ENCODE measurements around the gene P4HA2. TPM values are rescaled to one million over a fixed set of nuclear protein-coding genes. Genes with fewer than 3 reads are reported as not detected.
A peak's percentile ranks its signal among the peaks of the same experiment; 100 is the strongest.

The P4HA2 gene
- total RNA-seq (2021; ENCODE audit: unreplicated experiment) = 25.1 TPM
- polyA plus RNA-seq (2012; ENCODE audit: insufficient read length) = 40.6 TPM
- percentile 50 among the genes with signal in this experiment for Bru-seq, nascent RNA
- percentile 54 among the genes with signal in this experiment for BruChase-seq, experiment 1, labeled RNA remaining after a 2-hour chase
- percentile 54 among the genes with signal in this experiment for BruChase-seq, experiment 2, labeled RNA remaining after a 6-hour chase
- long read RNA-seq, transcript P4HA2-202 (15 exons, 2,313 nt) = major isoform, 41 of 99 reads
- long read RNA-seq, partial matches to known transcripts = 10 of 99 reads
- long read RNA-seq, other reads (novel, unspliced or antisense) = 38 of 99 reads

DNA sequence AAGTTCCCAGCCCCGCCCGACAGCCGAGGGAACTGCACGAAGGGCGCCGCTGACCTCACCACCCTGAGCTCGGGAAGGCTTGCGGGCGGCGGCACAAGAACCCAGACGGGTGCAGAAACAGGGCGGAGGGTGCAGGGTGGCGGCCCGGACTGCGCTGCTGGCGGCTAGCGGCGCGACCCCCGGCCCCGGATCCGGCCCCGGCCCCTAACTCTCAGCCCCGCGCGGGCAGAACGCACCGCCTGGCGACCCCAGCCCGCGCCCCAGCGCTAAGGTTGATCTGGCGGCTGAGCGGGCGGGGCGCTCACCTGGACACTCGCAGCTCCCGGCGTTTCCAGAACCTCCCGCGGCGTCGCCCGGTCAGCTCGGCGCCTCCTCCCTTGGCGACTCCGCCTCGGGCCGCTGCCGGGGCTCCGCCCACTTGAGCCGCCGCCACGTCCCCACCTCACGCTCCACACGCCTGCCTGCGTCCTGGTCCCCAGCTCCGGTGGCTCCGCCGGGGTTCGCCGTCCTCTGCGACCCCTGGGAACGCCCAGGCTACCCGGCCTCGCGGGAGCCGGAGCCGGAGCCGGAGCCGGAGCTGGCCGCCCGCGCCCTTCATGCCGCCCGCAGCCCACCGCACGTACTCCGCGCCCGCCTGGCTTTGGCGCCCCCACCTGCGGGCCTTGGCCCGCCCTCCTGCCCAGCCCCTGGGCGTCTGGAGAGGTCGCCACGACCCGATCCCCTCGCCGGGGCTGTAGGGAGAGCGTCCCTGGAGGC, at the start of gene P4HA2:
Gene P4HA2, minus strand, starts transcription at position 369 of the 756 bp plus-strand sequence. CDS start 9,227 bp downstream, outside the sequence.
- peak; percentile 8 for DNase-seq (ENCODE audit: low read depth, low spot score)
- Histone ChIP-seq H3K27ac (ENCODE audit: low read length) (peak within 1 kb of the TSS; percentile 48; the same call in 1 of the 2 replicates), H3K4me3 (ENCODE audit: low read depth in 2 of 2, low read length in 2 of 2) (peak within 1 kb of the TSS; percentile 57 to 60), H3K36me3 (ENCODE audit: control insufficient read depth, insufficient read depth, low read length) (no peaks in the 10 kb centered on the region), H3K27me3 (ENCODE audit: control insufficient read depth, insufficient read depth, low read length) (no peaks in the 10 kb centered on the region), H3K9me3 (ENCODE audit: control insufficient read depth, insufficient read depth, low read depth, low read length) (no peaks in the 10 kb centered on the region), H3K4me1 (ENCODE audit: control insufficient read depth, insufficient read depth, low read length) (no peaks in the 10 kb centered on the region)
- POLR2A ChIA-PET = no interaction called here
- BruUV-seq (replicated peaks) = no TSS peak
- CTCF ChIA-PET = interaction anchor here (0.7 to 1.5 kb wide), 2 partner anchors 10 to 855 kb away, joined by 4 to 5 read pairs; no protein-coding TSS in a partner anchor
- in situ Hi-C loops (cut with HindIII; ENCODE audit: low pct_unique_long_range_greater_than_20kb, low sequenced_read_pairs) (no loop called here), intact Hi-C loops (cut with micrococcal nuclease; ENCODE audit: unreplicated experiment) (no loop called here)
- TF ChIP-seq, protein P1, sequence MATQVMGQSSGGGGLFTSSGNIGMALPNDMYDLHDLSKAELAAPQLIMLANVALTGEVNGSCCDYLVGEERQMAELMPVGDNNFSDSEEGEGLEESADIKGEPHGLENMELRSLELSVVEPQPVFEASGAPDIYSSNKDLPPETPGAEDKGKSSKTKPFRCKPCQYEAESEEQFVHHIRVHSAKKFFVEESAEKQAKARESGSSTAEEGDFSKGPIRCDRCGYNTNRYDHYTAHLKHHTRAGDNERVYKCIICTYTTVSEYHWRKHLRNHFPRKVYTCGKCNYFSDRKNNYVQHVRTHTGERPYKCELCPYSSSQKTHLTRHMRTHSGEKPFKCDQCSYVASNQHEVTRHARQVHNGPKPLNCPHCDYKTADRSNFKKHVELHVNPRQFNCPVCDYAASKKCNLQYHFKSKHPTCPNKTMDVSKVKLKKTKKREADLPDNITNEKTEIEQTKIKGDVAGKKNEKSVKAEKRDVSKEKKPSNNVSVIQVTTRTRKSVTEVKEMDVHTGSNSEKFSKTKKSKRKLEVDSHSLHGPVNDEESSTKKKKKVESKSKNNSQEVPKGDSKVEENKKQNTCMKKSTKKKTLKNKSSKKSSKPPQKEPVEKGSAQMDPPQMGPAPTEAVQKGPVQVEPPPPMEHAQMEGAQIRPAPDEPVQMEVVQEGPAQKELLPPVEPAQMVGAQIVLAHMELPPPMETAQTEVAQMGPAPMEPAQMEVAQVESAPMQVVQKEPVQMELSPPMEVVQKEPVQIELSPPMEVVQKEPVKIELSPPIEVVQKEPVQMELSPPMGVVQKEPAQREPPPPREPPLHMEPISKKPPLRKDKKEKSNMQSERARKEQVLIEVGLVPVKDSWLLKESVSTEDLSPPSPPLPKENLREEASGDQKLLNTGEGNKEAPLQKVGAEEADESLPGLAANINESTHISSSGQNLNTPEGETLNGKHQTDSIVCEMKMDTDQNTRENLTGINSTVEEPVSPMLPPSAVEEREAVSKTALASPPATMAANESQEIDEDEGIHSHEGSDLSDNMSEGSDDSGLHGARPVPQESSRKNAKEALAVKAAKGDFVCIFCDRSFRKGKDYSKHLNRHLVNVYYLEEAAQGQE (IDR thresholded peaks at IDR 0.05; ENCODE audit: insufficient read depth in 1 of 2, low read depth in 2 of 2, low read length in 1 of 2) = no peak
- TF ChIP-seq SIN3A (IDR thresholded peaks at IDR 0.05; ENCODE audit: borderline replicate concordance, insufficient read depth, low read depth, low read length) (no peak), POLR2AphosphoS5 (IDR thresholded peaks at IDR 0.05; ENCODE audit: low read depth, low read length) (no peak), CTCF (IDR thresholded peaks at IDR 0.05) (no peak; the same call in 1 of the 2 replicates), TCF7L2 (IDR thresholded peaks at IDR 0.05; ENCODE audit: low read depth, low read length) (no peak)
- ATAC-seq = peak; percentile 97

- H3K9me3 ChIP-seq (ENCODE audit: control insufficient read depth, insufficient read depth, low read depth, low read length) = no peaks in the 10 kb centered on the region
- DNase-seq (ENCODE audit: low read depth, low spot score) (no peak), ATAC-seq (no peak)
- BruUV-seq (replicated peaks) = no TSS peak
- no peaks in the 10 kb centered on the region for H3K27me3 ChIP-seq (ENCODE audit: control insufficient read depth, insufficient read depth, low read length)
- ChIA-PET CTCF (no interaction called here), POLR2A (no interaction called here)
- H3K4me3 ChIP-seq (ENCODE audit: low read depth in 2 of 2, low read length in 2 of 2) = no peak overlapping the region
- no peak overlapping the region for H3K27ac ChIP-seq (ENCODE audit: low read length)
- H3K4me1 ChIP-seq (ENCODE audit: control insufficient read depth, insufficient read depth, low read length) = peaks cover 4% of the 10 kb centered on the region
- in situ Hi-C loops (cut with HindIII; ENCODE audit: low pct_unique_long_range_greater_than_20kb, low sequenced_read_pairs) = no loop called here
- H3K36me3 ChIP-seq (ENCODE audit: control insufficient read depth, insufficient read depth, low read length) = no peaks in the 10 kb centered on the region
- TF ChIP-seq TCF7L2 (IDR thresholded peaks at IDR 0.05; ENCODE audit: low read depth, low read length) = no peak
- intact Hi-C loops (cut with micrococcal nuclease; ENCODE audit: unreplicated experiment) = no loop called here
Measured at GRCh38 chr5:132277256-132277655, 49.6 kb upstream of the P4HA2 start.

All from Panc1 (cell line).